ENCODE measurements around the gene LTA4H.

The LTA4H gene

DNA sequence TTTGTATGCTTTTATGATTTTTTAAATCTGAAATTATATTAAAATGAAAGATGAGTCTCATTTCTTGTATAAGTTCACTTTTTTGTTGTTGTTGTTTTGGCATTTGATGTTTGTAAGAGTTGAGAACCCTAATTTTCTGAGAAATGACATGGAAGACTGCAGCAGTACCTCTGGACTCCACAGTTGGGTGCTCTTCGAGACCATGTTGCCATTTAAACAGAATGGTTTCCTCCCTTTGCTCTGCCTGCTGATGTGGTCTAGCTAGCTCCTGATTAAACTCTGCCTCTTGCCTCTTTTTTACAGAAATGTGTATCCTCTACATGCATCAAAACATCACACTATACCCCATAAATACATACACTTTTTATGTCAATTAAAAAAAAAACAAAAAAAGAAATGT is 5.8 kb upstream of the LTA4H start:
- CTCF ChIA-PET: no interaction called here
- no peak overlapping the region for H3K4me3 ChIP-seq (ENCODE audit: low read depth, low read length)
- POLR2A ChIA-PET: no interaction called here
- TF ChIP-seq, protein P1, sequence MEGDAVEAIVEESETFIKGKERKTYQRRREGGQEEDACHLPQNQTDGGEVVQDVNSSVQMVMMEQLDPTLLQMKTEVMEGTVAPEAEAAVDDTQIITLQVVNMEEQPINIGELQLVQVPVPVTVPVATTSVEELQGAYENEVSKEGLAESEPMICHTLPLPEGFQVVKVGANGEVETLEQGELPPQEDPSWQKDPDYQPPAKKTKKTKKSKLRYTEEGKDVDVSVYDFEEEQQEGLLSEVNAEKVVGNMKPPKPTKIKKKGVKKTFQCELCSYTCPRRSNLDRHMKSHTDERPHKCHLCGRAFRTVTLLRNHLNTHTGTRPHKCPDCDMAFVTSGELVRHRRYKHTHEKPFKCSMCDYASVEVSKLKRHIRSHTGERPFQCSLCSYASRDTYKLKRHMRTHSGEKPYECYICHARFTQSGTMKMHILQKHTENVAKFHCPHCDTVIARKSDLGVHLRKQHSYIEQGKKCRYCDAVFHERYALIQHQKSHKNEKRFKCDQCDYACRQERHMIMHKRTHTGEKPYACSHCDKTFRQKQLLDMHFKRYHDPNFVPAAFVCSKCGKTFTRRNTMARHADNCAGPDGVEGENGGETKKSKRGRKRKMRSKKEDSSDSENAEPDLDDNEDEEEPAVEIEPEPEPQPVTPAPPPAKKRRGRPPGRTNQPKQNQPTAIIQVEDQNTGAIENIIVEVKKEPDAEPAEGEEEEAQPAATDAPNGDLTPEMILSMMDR (IDR thresholded peaks at IDR 0.05; ENCODE audit: insufficient read depth, low read length, missing control alignments): no peak
- no peak for DNase-seq (ENCODE audit: low read depth, low spot score)

- CTCF ChIA-PET: interaction anchor here (1.0 kb wide), 1 partner anchor 361 kb away, joined by 4 read pairs; no protein-coding TSS in a partner anchor
- TF ChIP-seq, protein P1 (IDR thresholded peaks at IDR 0.05; ENCODE audit: insufficient read depth, low read length, missing control alignments): no peak
- no peak for DNase-seq (ENCODE audit: low read depth, low spot score)
- POLR2A ChIA-PET: no interaction called here
- no peak overlapping the region for H3K4me3 ChIP-seq (ENCODE audit: low read depth, low read length)
Observed at GRCh38 chr12:96040305-96041133, 5.1 kb upstream of the LTA4H start.

DNA sequence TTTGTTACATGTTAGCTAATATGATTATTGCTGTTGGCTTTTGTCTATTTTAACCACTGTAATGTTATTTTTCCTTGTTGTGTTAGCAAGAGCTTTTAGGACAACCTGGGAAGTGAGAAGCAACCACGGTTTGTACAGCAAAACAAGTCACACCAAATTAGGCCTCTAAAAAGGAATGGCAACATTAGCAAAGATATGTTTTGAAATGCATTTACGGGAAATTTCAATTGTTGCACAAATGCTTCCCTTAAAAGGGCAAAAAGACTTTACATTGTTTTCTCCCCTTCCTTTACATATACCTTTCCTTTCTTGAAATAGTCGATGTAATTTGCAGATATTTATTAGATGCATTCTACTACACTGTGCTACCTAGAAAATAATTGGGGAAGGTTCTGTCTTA is 4.1 kb upstream of the LTA4H start:
- no peak for DNase-seq (ENCODE audit: low read depth, low spot score)
- CTCF ChIA-PET: interaction anchor here (1.0 kb wide), 2 partner anchors 21 to 362 kb away, joined by 3 to 4 read pairs; no protein-coding TSS in a partner anchor
- TF ChIP-seq, protein P1 (IDR thresholded peaks at IDR 0.05; ENCODE audit: insufficient read depth, low read length, missing control alignments): no peak
- POLR2A ChIA-PET: no interaction called here
- no peak overlapping the region for H3K4me3 ChIP-seq (ENCODE audit: low read depth, low read length)

DNA sequence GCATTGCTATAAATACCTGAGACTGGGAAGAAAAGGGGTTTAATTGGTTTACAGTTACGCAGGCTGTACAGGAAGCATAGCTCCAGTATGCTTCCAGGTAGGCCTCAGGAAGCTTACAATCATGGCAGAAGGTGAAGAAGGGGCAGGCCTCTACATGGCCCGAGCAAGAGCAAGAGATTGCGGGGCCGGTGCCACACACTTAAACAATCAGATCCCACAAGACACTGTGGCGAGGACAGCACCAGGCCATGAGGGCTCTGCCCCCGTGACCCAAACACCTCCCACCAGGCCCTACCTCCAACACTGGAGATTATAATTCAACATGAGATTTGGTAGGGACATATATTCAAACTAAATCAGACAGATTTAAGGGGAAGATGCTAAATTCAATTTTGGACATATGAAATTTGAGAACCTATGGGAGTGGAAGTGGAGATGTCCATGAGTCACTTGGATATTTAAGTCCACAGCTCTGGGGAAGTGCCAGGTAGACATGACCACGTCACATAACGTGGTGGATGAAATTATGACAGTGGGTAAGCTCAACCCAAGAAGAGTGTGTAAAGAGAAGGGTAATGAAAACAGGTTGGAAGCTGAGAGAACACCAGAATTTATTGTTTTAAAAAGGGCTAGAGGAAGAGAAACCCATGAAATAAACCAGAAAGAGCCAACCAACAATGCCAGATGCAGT is 1.5 kb upstream of the LTA4H start:
- CTCF ChIA-PET: interaction anchor here (0.9 to 1.7 kb wide), 4 partner anchors 25 to 479 kb away, joined by 3 to 8 read pairs (median 4); no protein-coding TSS in a partner anchor
- no peak for DNase-seq (ENCODE audit: low read depth, low spot score)
- POLR2A ChIA-PET: no interaction called here
- no peak overlapping the region for H3K4me3 ChIP-seq (ENCODE audit: low read depth, low read length)
- TF ChIP-seq, protein P1 (IDR thresholded peaks at IDR 0.05; ENCODE audit: insufficient read depth, low read length, missing control alignments): no peak

DNA sequence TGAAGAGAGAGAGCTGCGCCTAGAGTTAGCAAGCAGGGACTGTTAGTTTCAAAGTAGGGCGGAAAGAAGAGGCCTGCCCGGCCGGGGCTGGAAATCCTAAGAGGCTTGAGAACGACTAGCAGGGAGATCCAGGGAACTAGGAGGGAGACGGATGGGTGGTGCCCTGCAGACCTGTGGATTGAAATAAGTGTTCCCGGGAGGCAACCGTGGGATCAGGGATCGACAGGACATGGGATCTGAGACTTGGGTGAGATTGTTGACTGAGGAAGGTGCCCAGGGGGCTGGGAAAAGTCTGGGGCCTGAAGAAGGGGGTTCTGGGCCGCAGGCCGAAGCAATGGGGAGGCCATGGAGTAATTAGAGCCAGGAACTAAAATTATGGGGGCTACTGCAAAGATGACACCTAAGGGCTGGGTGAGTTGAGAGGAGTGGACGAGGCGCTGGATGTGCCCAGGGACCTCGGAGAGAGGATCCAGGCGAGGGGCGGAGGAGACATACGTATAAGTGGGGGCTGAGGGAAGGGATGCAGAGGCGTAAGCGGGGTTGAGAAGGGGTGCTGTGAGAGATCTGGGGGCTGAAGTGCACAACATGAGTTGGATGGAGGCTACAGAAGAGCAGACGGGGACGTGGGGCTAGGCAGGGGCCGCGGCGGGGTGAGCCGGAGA is 635 bp downstream of the LTA4H start:
- CTCF ChIA-PET: no interaction called here
- H3K4me3 ChIP-seq (ENCODE audit: low read depth, low read length): peak overlapping the region; percentile 100
- TF ChIP-seq, protein P1 (IDR thresholded peaks at IDR 0.05; ENCODE audit: insufficient read depth, low read length, missing control alignments): no peak
- no peak for DNase-seq (ENCODE audit: low read depth, low spot score)
- POLR2A ChIA-PET: no interaction called here
